GM18507 (cell line): ENCODE measurements around the gene SMNDC1.

Source experiments
- DNase-seq: peaks from one replicate; pipeline ENCODE4 v3.0.0; 2011; ENCODE audit warnings: low read depth; ENCODE audit not compliant: insufficient read length; ENCODE audit errors: extremely low spot score
- FAIRE-seq: peaks from 2 replicates; lab custom pipeline; 2011; peaks lifted over from hg19 to GRCh38; lab: Jason Lieb, UNC

Gene SMNDC1

GRCh38 chr10:110304780-110305421 lies at the start of gene SMNDC1:
TSS of gene SMNDC1 (minus strand) at chr10:110304920. CDS start at chr10:110303587, 1,333 bp downstream.
- DNase-seq (peak; percentile 91), FAIRE-seq (peak; percentile 100)

DNA sequence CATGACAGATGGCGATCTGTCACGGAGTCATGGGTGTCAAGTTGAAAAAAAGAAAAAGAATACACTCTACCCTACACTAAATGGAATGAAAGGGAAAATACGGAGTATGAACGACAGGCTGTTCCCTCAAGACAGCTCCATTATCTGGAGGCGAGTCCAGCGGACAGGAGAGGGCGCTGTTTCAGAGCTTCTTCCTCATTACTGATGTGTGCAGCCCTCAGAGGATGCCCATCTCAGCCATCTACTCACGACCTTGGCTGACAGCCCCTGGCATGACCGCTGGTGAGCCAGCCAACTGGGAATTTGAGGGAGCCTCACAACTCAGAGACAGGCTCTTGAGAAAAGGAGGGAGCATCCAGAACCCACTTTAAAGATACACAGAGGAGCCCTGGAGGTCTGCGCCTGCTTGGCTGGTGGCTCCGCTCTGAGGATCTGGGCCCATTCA lies 49.6 kb upstream of the SMNDC1 start:
- FAIRE-seq (peak; percentile 73), DNase-seq (peak; percentile 30)

- FAIRE-seq, result no peak
- DNase-seq, result no peak
Measured at GRCh38 chr10:110353244-110354119, 48.8 kb upstream of the SMNDC1 start.

DNA sequence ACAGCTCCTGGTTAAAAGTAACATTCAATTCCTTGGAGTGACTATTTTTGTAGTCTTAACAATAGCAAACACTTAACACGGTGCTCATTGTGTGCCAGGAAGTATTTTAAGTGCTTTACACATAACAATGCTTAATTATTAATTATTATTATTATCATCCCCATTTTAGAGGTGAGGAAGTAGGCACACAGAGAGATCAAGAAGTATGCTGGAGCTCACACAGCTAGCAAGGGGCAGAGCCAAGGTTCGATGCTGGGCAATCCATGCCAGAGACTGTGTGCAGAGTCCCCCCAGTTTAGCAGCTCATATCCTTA lies 48.2 kb upstream of the SMNDC1 start:
- FAIRE-seq (no peak), DNase-seq (no peak)

GRCh38 chr10:110350812-110351211 lies 46.1 kb upstream of the SMNDC1 start:
- no peak for DNase-seq

GRCh38 chr10:110349831-110350230 lies 45.1 kb upstream of the SMNDC1 start:
- FAIRE-seq (no peak), DNase-seq (no peak)

More at GRCh38 chr10:110350812-110351211, 46.1 kb upstream of the SMNDC1 start:
- no peak for FAIRE-seq

DNA sequence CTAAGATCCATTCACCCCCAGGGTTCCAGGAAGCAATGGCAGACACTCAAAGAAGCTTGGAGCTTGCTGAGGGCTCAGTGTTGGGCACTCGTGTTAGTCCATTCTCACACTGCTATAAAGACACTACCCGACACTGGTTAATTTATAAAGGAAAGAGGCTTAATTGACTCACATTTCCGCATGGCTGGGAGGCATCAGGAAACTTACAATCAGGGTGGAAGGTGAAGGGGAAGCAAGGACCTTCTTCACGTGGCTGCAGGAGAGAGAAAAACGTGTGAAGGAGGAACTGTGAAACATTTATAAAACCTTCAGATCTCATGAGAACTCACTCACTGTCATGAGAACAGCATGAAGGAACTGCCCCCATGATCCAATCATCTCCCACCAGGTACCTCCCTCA lies 44.7 kb upstream of the SMNDC1 start:
- DNase-seq (no peak), FAIRE-seq (no peak)

DNA sequence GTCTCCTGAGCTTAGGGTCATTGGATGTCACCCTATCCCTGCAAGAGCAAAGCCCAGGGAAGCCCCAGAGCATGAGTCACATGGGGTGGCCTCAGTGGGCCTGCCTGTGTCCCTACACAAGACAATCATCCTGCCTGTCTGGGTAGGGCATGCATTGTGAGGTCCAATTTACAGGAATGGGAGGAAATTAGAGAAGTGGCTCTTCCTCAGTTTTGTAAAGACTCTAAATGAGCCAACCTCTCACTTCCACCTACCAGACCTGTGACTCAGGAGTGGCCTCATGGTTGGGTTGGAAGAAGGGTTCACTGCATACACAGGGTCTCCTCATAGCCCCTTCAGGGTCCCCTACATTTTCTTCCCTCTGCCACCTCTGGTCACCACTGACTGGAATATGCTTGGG lies 43.6 kb upstream of the SMNDC1 start:
- DNase-seq (no peak), FAIRE-seq (no peak)

DNA sequence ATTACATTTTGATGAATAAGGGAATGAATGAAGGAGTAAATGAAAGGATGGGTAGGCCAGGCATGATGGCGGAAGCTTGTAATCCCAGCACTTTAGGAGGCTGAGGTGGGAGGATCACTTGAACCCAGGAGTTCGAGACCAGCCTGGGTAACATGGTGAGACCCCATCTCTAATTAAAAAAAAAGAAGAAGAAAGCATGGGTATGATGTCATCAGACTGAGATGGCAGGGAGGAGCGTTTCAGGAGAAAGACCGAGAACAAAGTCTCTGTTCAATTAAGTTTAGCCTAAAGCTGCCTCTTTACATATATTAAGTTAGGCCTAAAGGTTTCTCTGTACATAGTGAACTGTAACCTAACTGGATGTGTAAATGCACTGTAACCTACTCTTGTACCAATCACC lies 42.2 kb upstream of the SMNDC1 start:
- no peak for FAIRE-seq
- no peak for DNase-seq

- DNase-seq (no peak), FAIRE-seq (no peak)
Measured at GRCh38 chr10:110345286-110345685, 40.6 kb upstream of the SMNDC1 start.

DNA sequence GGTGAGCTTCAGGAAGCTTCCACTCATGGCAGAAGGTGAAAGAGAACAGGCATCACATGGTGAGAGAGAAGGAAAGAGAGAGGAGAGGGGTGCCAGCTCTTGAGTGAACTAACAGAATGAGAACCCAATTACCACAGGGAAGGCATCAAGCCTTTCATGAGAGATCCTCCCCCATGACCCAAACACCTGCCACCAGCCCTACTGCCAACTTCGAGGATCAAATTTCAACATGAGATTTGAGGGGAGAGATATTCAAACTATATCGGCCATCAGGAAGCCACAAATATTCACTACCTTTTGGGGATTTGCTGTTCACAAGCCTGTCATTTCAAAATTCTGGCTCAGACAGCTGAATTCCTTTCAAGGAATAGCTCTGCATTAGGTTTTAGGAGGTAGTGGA lies 39.9 kb upstream of the SMNDC1 start:
- FAIRE-seq, result no peak
- DNase-seq, result no peak

GRCh38 chr10:110343947-110344346 lies 39.2 kb upstream of the SMNDC1 start:
- FAIRE-seq, result no peak

DNA sequence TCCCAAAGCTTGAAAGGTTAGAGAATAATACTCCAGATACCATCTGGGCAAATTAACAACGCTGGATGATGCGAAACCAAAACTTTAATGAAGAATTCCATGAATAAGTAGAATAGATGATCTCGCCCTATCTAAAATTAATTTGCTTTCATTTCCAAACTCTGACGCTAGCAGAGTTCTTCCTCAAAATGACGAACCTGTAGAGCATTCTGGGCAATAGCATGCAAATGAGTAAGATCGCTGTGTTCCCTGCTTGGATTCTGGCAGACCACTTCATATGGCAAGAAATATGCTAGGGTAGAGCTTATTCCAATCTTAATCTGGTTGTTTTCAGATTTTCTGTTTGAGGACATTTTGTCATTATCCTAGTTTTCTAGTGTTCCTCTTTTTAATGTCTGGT lies 36.1 kb upstream of the SMNDC1 start:
- DNase-seq, result no peak
- no peak for FAIRE-seq

More at GRCh38 chr10:110343947-110344346, 39.2 kb upstream of the SMNDC1 start:
- no peak for DNase-seq

GRCh38 chr10:110340122-110340521 lies 35.4 kb upstream of the SMNDC1 start:
- no peak for FAIRE-seq
- DNase-seq, result no peak

GRCh38 chr10:110337906-110338305 lies 33.2 kb upstream of the SMNDC1 start:
- no peak for FAIRE-seq
- DNase-seq, result no peak

GRCh38 chr10:110337401-110337800 lies 32.7 kb upstream of the SMNDC1 start:
- DNase-seq, result no peak
- FAIRE-seq, result no peak

GRCh38 chr10:110336111-110336721 lies 31.5 kb upstream of the SMNDC1 start:
- FAIRE-seq, result no peak
- DNase-seq, result no peak

GRCh38 chr10:110335314-110336064 lies 30.8 kb upstream of the SMNDC1 start:
- FAIRE-seq, result no peak

DNA sequence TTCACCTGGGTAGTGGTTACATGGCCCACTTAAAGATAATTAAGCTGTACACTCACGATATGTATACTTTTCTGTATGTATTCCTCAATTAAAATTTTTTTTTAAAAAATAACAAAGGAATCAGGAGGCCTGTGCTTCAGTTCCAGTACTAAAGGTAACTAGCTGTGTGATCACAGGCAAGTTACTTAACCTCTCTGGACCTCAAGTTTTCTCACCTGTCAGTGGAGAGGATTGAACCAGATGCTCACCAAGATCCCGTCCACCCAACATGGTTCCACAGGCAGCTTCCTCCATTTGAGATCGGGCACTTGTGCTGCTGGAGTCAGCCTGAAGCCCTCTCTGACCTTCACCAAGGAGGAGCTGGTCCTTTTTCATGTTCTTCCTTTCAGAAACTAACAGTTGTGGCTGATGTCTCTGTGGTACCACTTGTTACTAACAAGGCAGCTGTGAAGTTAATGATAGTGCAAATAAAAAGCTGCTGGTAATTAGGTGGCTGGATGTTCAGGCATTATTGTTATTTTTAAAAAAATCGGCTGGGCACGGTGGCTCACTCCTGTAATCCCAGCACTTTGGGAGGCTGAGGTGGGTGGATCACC lies 29.4 kb upstream of the SMNDC1 start:
- DNase-seq (no peak), FAIRE-seq (no peak)

More at GRCh38 chr10:110335314-110336064, 30.8 kb upstream of the SMNDC1 start:
- no peak for DNase-seq
